ENCODE measurements around the gene SPAG16.

Gene SPAG16

GRCh38 chr2:213284105-213285090 lies at the start of gene SPAG16:
TSS of gene SPAG16 (plus strand) at chr2:213284464.
- no peak for TF ChIP-seq CTCF (IDR thresholded peaks at IDR 0.05; ENCODE audit: low read depth, low read length)

GRCh38 chr2:213234641-213235040 lies 49.6 kb upstream of the SPAG16 start:
- TF ChIP-seq CTCF (IDR thresholded peaks at IDR 0.05; ENCODE audit: low read depth, low read length), result no peak
- no peak for DNase-seq (ENCODE audit: extremely low read depth, low read depth)

More at GRCh38 chr2:213284105-213285090, at the start of gene SPAG16:
- DNase-seq (ENCODE audit: extremely low read depth, low read depth), result peak; percentile 95

- no peak for TF ChIP-seq CTCF (IDR thresholded peaks at IDR 0.05; ENCODE audit: low read depth, low read length)
- no peak for DNase-seq (ENCODE audit: extremely low read depth, low read depth)
Observed at GRCh38 chr2:213235741-213236140, 48.5 kb upstream of the SPAG16 start.

GRCh38 chr2:213237251-213237650 lies 47.0 kb upstream of the SPAG16 start:
- DNase-seq (ENCODE audit: extremely low read depth, low read depth), result no peak
- TF ChIP-seq CTCF (IDR thresholded peaks at IDR 0.05; ENCODE audit: low read depth, low read length), result no peak

GRCh38 chr2:213237787-213238186 lies 46.5 kb upstream of the SPAG16 start:
- DNase-seq (ENCODE audit: extremely low read depth, low read depth), result no peak
- TF ChIP-seq CTCF (IDR thresholded peaks at IDR 0.05; ENCODE audit: low read depth, low read length), result no peak

- no peak for TF ChIP-seq CTCF (IDR thresholded peaks at IDR 0.05; ENCODE audit: low read depth, low read length)
- DNase-seq (ENCODE audit: extremely low read depth, low read depth), result peak; percentile 36
Observed at GRCh38 chr2:213238753-213239495, 45.3 kb upstream of the SPAG16 start.

- DNase-seq (ENCODE audit: extremely low read depth, low read depth), result no peak
Observed at GRCh38 chr2:213241817-213242216, 42.4 kb upstream of the SPAG16 start.

More at GRCh38 chr2:213241817-213242216, 42.4 kb upstream of the SPAG16 start:
- TF ChIP-seq CTCF (IDR thresholded peaks at IDR 0.05; ENCODE audit: low read depth, low read length), result no peak

Data from AG09319 (cell line).